HepG2 (cell line): ENCODE measurements around the gene IQCN. TPM values are rescaled to one million over a fixed set of nuclear protein-coding genes. Genes with fewer than 3 reads are reported as not detected.

Source experiments
- ATAC-seq: fragments of 200-7000 bp; cut with Tn5 transposase; 3 replicates; pipeline ENCODE4 v1.9.1; 2020; ENCODE audit warnings: mild to moderate bottlenecking, moderate library complexity
- BruUV-seq: library from RNA; stranded (reverse); fragments of 400-500 nt; replicated peaks from 2 replicates; lab custom pipeline; 2021; lab: Mats Ljungman, UMichigan
- CTCF ChIA-PET: fragments of 300-600 bp; formaldehyde crosslinking; extraction: SDS; loops from one replicate; lab custom pipeline; 2021; ENCODE audit warnings: low total read pairs, inconsistent platforms, low intra/inter-chr PET ratio; lab: Yijun Ruan, JAX
- POLR2A ChIA-PET: fragments of 350-600 bp; sonication (Branson Sonifier 250); formaldehyde crosslinking; loops from one replicate; lab custom pipeline; 2020; ENCODE audit warnings: antibody characterized with exemption, inconsistent platforms; lab: Yijun Ruan, JAX
- DNase-seq: peaks from one replicate; pipeline ENCODE4 v3.0.0-alpha.2; 2015; ENCODE audit warnings: low spot score
- FAIRE-seq: peaks from 3 replicates; lab custom pipeline; 2011; peaks lifted over from hg19 to GRCh38; lab: Jason Lieb, UNC
- H2AFZ ChIP-seq: one replicate; pipeline ENCODE4 v1.6.1; 2011; ENCODE audit warnings: low read length, inconsistent platforms
- H3K27ac ChIP-seq: fragments of 300-600 bp; 3 replicates; pipeline ENCODE4 v1.8.0; 2011; ENCODE audit warnings: mixed run types, mild to moderate bottlenecking, mixed read lengths, low read length, inconsistent platforms; ENCODE audit not compliant: insufficient read depth; ENCODE audit errors: extremely low read length
- H3K27me3 ChIP-seq, 2 experiments: fragments of 200-600 bp in 1 of 2; 2 replicates in 1 of 2; 3 replicates in 1 of 2; pipeline versions ENCODE4 v1.6.0 to v1.8.0; 2011; ENCODE audit warnings: low read length in 2 of 2, mild to moderate bottlenecking in 2 of 2, moderate library complexity in 2 of 2, inconsistent platforms in 1 of 2; ENCODE audit not compliant: insufficient read depth in 2 of 2, control insufficient read depth in 1 of 2
- H3K36me3 ChIP-seq, 2 experiments: fragments of 200-600 bp in 1 of 2; replicated peaks in 1 of 2; 2 replicates in 1 of 2; 3 replicates in 1 of 2; pipeline versions ENCODE4 v1.5.1 to v1.8.0; 2011; ENCODE audit warnings: low read length in 2 of 2, inconsistent platforms in 1 of 2; ENCODE audit not compliant: insufficient read depth in 2 of 2, control insufficient read depth in 1 of 2
- H3K4me1 ChIP-seq: 2 replicates; pipeline ENCODE4 v1.5.1; 2012; ENCODE audit warnings: low read length, inconsistent platforms; ENCODE audit not compliant: insufficient read depth
- H3K4me2 ChIP-seq: 2 replicates; pipeline ENCODE4 v1.6.0; 2011; ENCODE audit warnings: low read depth, low read length, inconsistent platforms
- H3K4me3 ChIP-seq, 3 experiments: fragments of 200-600 bp in 1 of 3; sonication (generic), shearing (Covaris generic) in 1 of 3; replicated peaks in 1 of 3; 2 replicates each; pipeline ENCODE4 v1.5.1; 2011 to 2016; ENCODE audit warnings: low read length in 3 of 3, inconsistent platforms in 2 of 3, low read depth in 2 of 3, mild to moderate bottlenecking in 2 of 3, control low read depth in 1 of 3, mixed read lengths in 1 of 3; ENCODE audit not compliant: insufficient read depth in 1 of 3
- H3K79me2 ChIP-seq: one replicate; pipeline ENCODE4 v1.6.1; 2011; ENCODE audit warnings: low read length, inconsistent platforms; ENCODE audit not compliant: insufficient read depth
- H3K9ac ChIP-seq: 2 replicates; pipeline ENCODE4 v1.6.0; 2011; ENCODE audit warnings: mild to moderate bottlenecking, low read depth, low read length, inconsistent platforms; ENCODE audit not compliant: insufficient read depth
- H3K9me3 ChIP-seq: 2 replicates; pipeline ENCODE4 v1.5.1; 2012; ENCODE audit warnings: mild to moderate bottlenecking, low read length
- H4K20me1 ChIP-seq: 2 replicates; pipeline ENCODE4 v1.6.0; 2011; ENCODE audit warnings: inconsistent platforms, mild to moderate bottlenecking, low read length, moderate library complexity; ENCODE audit not compliant: insufficient read depth
- MXD4 ChIP-seq: IDR thresholded peaks from 2 replicates; pipeline ENCODE4 v1.6.1; 2016; ENCODE audit warnings: mild to moderate bottlenecking, missing biosample characterization, missing genetic modification reagents
- MYC ChIP-seq: sonication (generic); formaldehyde crosslinking; IDR thresholded peaks from 2 replicates; pipeline ENCODE4 v1.9.0; 2021; ENCODE audit warnings: missing genetic modification reagents, borderline replicate concordance
- NAIF1 ChIP-seq: sonication (generic); formaldehyde crosslinking; IDR thresholded peaks from 2 replicates; pipeline ENCODE4 v1.5.0; 2020; ENCODE audit warnings: mild to moderate bottlenecking, missing genetic modification reagents, borderline replicate concordance
- RFX3 ChIP-seq: IDR thresholded peaks from 2 replicates; pipeline ENCODE4 v1.6.1; 2016; ENCODE audit warnings: missing biosample characterization, missing genetic modification reagents
- ZBTB2 ChIP-seq: sonication (generic); formaldehyde crosslinking; IDR thresholded peaks from 2 replicates; pipeline ENCODE4 v1.8.0; 2022; ENCODE audit warnings: low read depth, missing genetic modification reagents
- ZNF790 ChIP-seq: sonication (generic); formaldehyde crosslinking; IDR thresholded peaks from 2 replicates; pipeline ENCODE4 v1.8.0; 2022; ENCODE audit warnings: missing genetic modification reagents, mild to moderate bottlenecking, borderline replicate concordance
- WGBS: methylation state at CpG from one replicate; pipeline ENCODE4 v1.1.6; 2017; ENCODE audit warnings: low lambda C conversion rate; 5-methylcytosine and 5-hydroxymethylcytosine counted together
- in situ Hi-C: cut with HindIII; loops from 2 replicates; pipeline ENCODE4 v1.10.0; 2017; ENCODE audit warnings: low pct_unique_long_range_greater_than_20kb; ENCODE audit not compliant: extremely low pct_ligation_motif_present
- intact Hi-C: fragments of 100-400 bp; cut with micrococcal nuclease; formaldehyde crosslinking; loops from one replicate; pipeline ENCODE4 v1.10.0; 2022; ENCODE audit not compliant: unreplicated experiment
- polyA plus RNA-seq, 8 experiments: library from polyadenylated mRNA; depleted of rRNA in 3 of 8; stranded (reverse) in 7 of 8; unstranded in 1 of 8; fragments of >200 nt; fragmentation: Illumina TruSeq in 4 of 8; extraction: Trizol in 4 of 8; gene quantifications; 2 replicates each; pipeline versions ENCODE4 v1.2.1 to v1.2.3, GENCODE V29; 2011 to 2016; ENCODE audit warnings: low read depth in 4 of 8, missing spikeins in 1 of 8, mixed read lengths in 1 of 8; ENCODE audit not compliant: insufficient read depth in 1 of 8
- total RNA-seq, 5 experiments: library from RNA; depleted of rRNA; stranded (reverse); fragments of >200 nt; fragmentation: Illumina TruSeq; extraction: Trizol; gene quantifications; 2 replicates each; pipeline ENCODE4 v1.2.3, GENCODE V29; 2016; ENCODE audit warnings: low read depth in 1 of 5

The IQCN gene
- total and polyA plus RNA-seq, 2 of the 13 experiments (the other 11 are each of a cell fraction or from before 2014, with no cell fraction given) = 0.04 to 0.18 TPM

- H3K27me3 ChIP-seq = no peaks in the 10 kb centered on the region
- DNase-seq (no peak), FAIRE-seq (peak; percentile 30), ATAC-seq (no peak)
- H3K4me1 ChIP-seq = peaks cover 83% of the 10 kb centered on the region
- in situ Hi-C loops = loop anchor here (5.0 kb wide), 1 partner anchor 44 kb away; no protein-coding TSS in a partner anchor
- TF ChIP-seq MYC (no peak), MXD4 (CRISPR knock-in tag) (no peak), ZNF790 (0 out of 2 replicates have a peak, but pooled peaks have one; percentile 28), ZBTB2 (CRISPR knock-in tag) (no peak), NAIF1 (CRISPR knock-in tag) (no peak), RFX3 (CRISPR knock-in tag) (no peak)
- intact Hi-C loops = loop anchor here (5.0 kb wide), 1 partner anchor 119 kb away; the partner anchor contains the start of gene RAB3A
- peak overlapping the region; percentile 81 for H3K4me2 ChIP-seq
- ChIA-PET CTCF (interaction anchor here (3.5 kb wide), 1 partner anchor 43 kb away, joined by 50 read pairs; no protein-coding TSS in a partner anchor), POLR2A (interaction anchor here (0.7 to 11.4 kb wide), 7 partner anchors 8 to 60 kb away, joined by 3 to 278 read pairs (median 9); partner anchors contain the start of genes IQCN and JUND)
- H3K79me2 ChIP-seq = peaks cover 23% of the 10 kb centered on the region
- H3K9me3 ChIP-seq = no peaks in the 10 kb centered on the region
- H3K9ac ChIP-seq = peak overlapping the region; percentile 90
- BruUV-seq = no TSS peak
- no peaks in the 10 kb centered on the region for H4K20me1 ChIP-seq
- H2AFZ ChIP-seq = no peak overlapping the region
- 91% methylated on average over 12 of the region's 14 CpGs for WGBS
- no peaks in the 10 kb centered on the region for H3K36me3 ChIP-seq
- peak overlapping the region in 1 of 3 experiments; percentile 80; a peak in 1 of 6 replicates for H3K4me3 ChIP-seq
- peak overlapping the region; percentile 92 for H3K27ac ChIP-seq
Observed at GRCh38 chr19:18320865-18321733, 46.8 kb upstream of the IQCN start.
